GM18873 (cell line): ENCODE results near the gene KTI12.
"Not testable (repeated sequence)": the region's sequence is repeated elsewhere in the genome, so short reads cannot be mapped to it uniquely, and the experiment has no call there.

Experiments used
- ATAC-seq: cut with Tn5 transposase; IDR thresholded peaks from one replicate; pipeline ENCODE4 v1.9.1; 2021; ENCODE audit warnings: mild to moderate bottlenecking, moderate library complexity, moderate number of reproducible peaks; ENCODE audit not compliant: unreplicated experiment, low FRiP score

The KTI12 gene

GRCh38 chr1:52045236-52045635 lies 11.6 kb upstream of the KTI12 start:
- no peak for ATAC-seq

DNA sequence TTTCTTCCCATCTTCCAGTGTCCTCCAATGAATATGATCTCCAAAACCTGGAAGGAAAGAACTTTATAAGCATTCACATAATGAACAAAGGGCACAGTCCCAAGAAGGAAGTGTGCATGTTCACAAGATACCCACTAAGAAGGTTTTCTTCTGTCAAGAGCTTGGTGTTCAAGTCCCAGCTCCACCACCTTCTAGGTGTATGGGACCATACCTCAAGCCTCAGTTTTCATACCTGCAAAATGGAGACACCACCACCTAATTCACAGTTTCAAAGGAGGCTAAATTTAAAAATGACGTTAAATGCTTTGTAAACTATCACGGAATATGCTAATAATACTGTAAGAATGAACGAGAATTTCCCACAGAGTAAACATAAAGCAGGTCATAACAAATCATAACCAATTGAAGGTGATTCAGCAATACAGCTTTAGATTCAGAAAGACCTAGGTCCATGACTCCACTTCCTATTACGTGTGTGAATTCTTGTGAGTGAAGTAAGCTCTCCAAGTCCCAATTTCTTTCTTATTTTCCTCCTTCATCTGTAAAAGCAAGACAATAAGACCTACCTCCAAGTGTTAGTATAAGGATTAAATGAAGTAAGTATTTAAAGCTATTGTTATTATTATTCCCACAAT lies 8.1 kb upstream of the KTI12 start:
- ATAC-seq = no peak

GRCh38 chr1:52037909-52038308 lies 4.3 kb upstream of the KTI12 start:
- no peak for ATAC-seq

- no peak for ATAC-seq
Measured at GRCh38 chr1:52037402-52037814, 3.8 kb upstream of the KTI12 start.

GRCh38 chr1:52034050-52034384 lies 407 bp upstream of the KTI12 start:
- ATAC-seq = no peak

- no peak for ATAC-seq
Measured at GRCh38 chr1:52032785-52033131, 852 bp downstream of the KTI12 start.

GRCh38 chr1:52032124-52032784 lies 1.4 kb downstream of the KTI12 start:
- no peak for ATAC-seq

GRCh38 chr1:52028839-52029238 lies 4.8 kb downstream of the KTI12 start:
- not testable (repeated sequence) for ATAC-seq

DNA sequence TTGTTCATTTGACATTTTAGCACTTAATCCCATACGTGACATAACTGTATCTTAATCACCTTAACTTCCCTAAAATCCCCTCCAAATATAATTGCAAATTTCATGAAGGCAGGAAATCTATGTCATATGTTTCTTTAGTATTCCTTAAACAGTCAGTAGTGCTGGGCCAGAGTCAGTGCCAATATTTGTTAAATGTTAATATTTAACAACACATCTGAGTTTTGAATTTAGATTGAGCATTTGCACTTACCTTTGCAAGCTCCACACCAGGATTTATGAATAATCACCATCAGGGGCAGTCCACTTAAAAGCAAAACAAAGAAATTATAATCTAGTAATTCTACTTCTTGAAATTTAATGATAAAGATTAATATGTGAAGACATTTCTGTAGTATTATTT lies 5.3 kb downstream of the KTI12 start:
- ATAC-seq = no peak

DNA sequence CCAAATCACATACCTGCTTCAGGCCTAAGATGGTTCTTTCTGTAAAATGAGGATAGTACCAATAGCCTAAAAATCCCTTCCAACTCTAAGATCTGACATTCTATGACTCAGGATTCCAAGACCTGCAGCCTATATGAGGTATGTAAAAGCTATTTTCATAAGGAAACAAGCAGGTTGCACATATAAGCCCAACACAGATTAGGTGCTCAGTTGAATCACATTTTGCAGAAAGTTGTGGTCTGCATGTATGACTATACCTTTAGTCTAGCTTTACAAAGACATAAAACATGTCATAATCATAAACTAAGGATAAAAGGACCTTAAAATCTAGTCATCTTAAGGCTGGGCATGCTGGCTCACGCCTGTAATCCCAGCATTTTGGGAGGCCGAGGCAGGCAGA lies 7.3 kb downstream of the KTI12 start:
- no peak for ATAC-seq

- ATAC-seq = no peak
Measured at GRCh38 chr1:52022133-52022532, 11.5 kb downstream of the KTI12 start.

- no peak for ATAC-seq
Measured at GRCh38 chr1:52008071-52008809, 25.4 kb downstream of the KTI12 start.

DNA sequence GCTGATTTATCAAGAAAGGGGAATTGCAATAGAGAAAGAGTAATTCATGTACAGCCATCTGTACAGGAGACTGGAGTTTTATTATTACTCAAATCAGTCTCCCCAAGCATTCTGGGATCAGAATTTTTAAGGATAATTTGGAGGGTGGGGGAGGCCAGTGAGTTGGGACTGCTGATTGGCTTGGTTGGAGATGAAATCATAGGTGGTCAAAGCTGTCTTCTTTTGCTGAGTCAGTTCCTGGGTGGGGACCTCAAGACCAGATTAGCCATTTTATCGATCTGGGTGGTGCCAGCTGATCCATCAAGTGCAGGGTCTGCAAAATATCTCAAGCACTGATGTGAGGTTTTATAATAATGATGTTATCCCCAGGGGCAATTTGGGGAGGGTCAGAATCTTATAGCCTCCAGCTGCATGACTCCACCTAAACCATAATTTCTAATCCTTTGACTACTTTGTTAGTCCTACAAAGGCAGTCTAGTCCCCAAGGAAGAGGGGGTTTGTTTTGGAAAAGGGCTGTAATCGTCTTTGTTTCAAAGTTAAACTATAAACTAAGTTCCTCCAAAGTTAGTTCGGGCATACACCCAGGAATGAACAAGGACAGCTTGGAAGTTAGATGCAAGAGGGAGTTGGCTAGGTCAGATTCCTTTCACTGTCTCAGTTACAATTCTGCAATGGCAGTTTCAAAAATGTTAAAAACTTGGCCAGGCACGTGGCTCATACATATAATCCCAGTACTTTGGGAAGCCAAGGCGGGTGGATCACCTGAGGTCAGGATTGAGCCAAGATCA lies 26.2 kb downstream of the KTI12 start:
- no peak for ATAC-seq

GRCh38 chr1:52006081-52006553 lies 27.5 kb downstream of the KTI12 start:
- ATAC-seq = not testable (repeated sequence)

GRCh38 chr1:52005548-52005947 lies 28.1 kb downstream of the KTI12 start:
- not testable (repeated sequence) for ATAC-seq

DNA sequence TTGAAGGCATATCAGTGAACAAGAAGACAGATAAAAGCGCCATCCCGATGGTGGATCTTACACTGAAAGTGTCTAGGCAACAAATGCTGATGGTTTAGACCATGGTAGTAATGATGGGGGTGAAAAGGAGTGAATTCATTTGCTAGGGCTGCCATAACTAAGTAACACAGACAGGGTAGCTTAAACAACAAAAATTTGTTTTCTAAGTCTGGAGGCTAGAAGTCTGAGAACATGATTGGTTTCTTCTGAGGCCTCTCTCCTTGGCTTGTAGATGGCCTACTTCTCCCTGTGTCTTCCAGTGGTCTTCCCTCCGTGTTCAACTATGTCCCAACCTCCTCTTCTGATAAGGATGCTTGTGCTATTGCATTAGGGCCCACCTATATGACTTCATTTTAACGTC lies 29.7 kb downstream of the KTI12 start:
- no peak for ATAC-seq

- ATAC-seq = peak; percentile 53
Measured at GRCh38 chr1:52002038-52002917, 31.3 kb downstream of the KTI12 start.

DNA sequence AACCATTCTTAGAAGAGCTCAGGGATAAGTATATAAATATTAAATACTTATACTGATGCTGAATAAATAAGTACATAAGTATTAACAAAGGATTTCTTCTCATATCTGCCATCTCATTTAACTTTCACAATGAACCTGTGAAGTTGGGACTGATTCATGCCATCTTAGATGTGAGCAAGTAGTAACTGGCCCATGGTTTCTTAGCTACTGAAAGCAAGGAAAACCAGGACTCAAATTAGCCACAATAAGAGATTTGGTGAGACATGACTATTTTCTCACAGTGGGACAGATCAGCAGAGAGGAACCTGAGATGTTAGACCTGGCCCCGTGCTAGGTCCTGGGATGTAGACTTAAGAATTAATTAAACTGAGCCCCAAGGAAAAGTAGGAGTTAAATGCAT lies 34.9 kb downstream of the KTI12 start:
- no peak for ATAC-seq

DNA sequence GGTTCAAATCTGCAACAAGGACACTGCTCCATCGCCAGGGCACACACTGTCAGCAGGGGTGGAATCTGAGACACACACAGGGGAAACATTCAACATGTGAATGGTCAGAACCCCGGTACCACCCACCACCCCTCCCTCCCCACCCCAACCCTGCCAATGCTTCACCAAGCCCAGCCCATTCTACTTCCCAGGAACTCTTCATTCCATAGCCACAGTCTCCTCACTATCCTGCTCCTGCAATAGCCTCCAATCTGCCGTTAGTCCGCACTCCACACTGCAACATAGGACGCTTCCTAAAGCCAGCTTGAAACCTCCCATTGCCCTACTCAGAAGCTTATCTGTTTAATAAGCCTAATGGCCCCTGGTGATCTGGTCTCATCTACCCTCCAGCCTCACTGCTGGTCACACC lies 35.6 kb downstream of the KTI12 start:
- ATAC-seq = no peak

DNA sequence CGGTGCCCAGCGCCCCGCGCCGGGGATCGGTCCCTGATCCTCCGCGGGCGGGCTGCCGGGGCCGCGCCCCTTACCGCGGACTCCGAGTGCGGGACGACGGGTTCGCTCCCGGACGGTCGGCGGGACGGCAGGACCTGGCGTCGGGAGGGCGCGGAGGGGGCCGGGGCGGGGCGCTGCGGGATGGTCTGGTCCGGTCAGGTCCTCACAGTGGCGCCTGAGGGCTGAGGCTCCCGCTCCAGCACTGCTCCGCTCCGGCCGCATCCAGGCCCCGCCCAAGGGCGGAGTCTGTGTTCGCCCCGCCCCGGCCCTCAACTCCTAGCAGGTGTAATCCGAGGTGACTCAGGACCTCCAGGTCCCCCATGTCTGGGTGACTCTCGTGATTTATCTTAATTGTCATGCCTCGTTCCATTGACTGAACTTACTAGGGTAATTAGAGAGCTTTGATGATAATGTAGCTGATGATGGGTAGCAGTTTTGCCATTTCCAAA lies 43.1 kb downstream of the KTI12 start, which contains the start of gene RAB3B:
RAB3B (minus strand) TSS at position 223 of the 488 bp plus-strand sequence. CDS start 13,583 bp downstream, outside the sequence.
- ATAC-seq = no peak
